Measurements from ENCODE around the gene EDIL3. TPM values are rescaled to one million over a fixed set of nuclear protein-coding genes. Genes with fewer than 3 reads are reported as not detected.

Gene EDIL3
- total RNA-seq, 2 experiments from 2014 or later, result not detected

DNA sequence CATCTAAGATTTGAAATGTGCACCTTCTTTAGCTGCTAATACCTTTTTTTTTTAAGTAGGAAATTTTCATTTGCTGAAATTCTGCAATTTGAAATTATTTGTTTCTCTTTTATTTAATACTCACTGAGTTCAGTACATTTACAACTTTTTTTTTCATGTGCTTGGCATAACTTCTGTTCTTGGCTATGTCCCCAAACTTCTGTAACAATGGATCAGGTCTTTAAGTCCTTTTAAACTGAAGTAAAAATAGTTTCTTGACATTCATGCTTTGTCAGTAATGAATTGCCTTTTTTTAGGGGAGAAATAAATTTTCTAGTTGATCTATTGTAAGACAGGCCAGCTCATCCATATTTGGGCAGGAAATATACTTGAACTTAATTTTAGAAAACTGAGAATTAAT, 41.5 kb downstream of the EDIL3 start:
- Histone ChIP-seq H3K4me2 (ENCODE audit: low read length) (no peak overlapping the region), H3K4me3 (ENCODE audit: low read depth, low read length, poor library complexity, severe bottlenecking) (no peak overlapping the region), H3K4me1 (ENCODE audit: insufficient read depth, low read length, poor library complexity, severe bottlenecking) (no peaks in the 10 kb centered on the region), H4K20me1 (ENCODE audit: insufficient read depth, low read length) (no peaks in the 10 kb centered on the region), H3K79me2 (ENCODE audit: insufficient read depth, low read depth, low read length) (no peaks in the 10 kb centered on the region), H3K36me3 (ENCODE audit: insufficient read depth, low read length) (no peaks in the 10 kb centered on the region), H2AFZ (ENCODE audit: low read length) (no peak overlapping the region), H3K27ac (ENCODE audit: low read depth, low read length, poor library complexity, severe bottlenecking) (no peak overlapping the region), H3K9me3 (ENCODE audit: low read length) (no peaks in the 10 kb centered on the region), H3K9me2 (ENCODE audit: insufficient read depth, low read length) (no peaks in the 10 kb centered on the region)
- TF ChIP-seq EZH2phosphoT487 (IDR thresholded peaks at IDR 0.05; ENCODE audit: borderline replicate concordance, low read depth, low read length), result no peak
- TF ChIP-seq, protein P1, sequence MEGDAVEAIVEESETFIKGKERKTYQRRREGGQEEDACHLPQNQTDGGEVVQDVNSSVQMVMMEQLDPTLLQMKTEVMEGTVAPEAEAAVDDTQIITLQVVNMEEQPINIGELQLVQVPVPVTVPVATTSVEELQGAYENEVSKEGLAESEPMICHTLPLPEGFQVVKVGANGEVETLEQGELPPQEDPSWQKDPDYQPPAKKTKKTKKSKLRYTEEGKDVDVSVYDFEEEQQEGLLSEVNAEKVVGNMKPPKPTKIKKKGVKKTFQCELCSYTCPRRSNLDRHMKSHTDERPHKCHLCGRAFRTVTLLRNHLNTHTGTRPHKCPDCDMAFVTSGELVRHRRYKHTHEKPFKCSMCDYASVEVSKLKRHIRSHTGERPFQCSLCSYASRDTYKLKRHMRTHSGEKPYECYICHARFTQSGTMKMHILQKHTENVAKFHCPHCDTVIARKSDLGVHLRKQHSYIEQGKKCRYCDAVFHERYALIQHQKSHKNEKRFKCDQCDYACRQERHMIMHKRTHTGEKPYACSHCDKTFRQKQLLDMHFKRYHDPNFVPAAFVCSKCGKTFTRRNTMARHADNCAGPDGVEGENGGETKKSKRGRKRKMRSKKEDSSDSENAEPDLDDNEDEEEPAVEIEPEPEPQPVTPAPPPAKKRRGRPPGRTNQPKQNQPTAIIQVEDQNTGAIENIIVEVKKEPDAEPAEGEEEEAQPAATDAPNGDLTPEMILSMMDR (conservative IDR thresholded peaks at IDR 0.05; ENCODE audit: low read length), result no peak
- intact Hi-C loops (cut with micrococcal nuclease; ENCODE audit: unreplicated experiment), result no loop called here
- DNase-seq (ENCODE audit: low spot score), result no peak
- ChIA-PET POLR2A (interaction anchor here (0.6 kb wide), 1 partner anchor 608 kb away, joined by 3 read pairs; no protein-coding TSS in a partner anchor), CTCF (ENCODE audit: unreplicated experiment) (no interaction called here)
- no TSS peak for BruUV-seq (replicated peaks)

DNA sequence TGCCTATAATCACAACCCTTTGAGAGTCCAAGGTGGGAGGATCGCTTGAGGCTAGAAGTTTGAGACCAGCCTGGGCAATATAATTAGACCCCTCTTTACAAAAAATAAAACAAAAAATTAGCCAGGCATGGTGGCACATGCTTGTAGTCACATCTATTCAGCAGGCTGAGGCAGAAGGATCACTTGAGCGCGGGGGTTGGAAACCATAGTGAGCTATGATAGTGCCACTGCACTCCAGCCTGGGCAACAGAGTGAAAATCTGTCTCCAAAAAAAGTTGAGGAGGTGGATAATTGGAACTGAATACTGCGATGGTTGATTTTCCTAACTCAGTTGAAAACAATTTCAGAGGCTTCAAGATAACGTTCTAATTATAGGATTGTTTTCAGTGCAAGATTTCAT, 52.6 kb downstream of the EDIL3 start:
- H3K79me2 ChIP-seq (ENCODE audit: insufficient read depth, low read depth, low read length), result no peaks in the 10 kb centered on the region
- no peaks in the 10 kb centered on the region for H3K9me2 ChIP-seq (ENCODE audit: insufficient read depth, low read length)
- no peaks in the 10 kb centered on the region for H3K4me1 ChIP-seq (ENCODE audit: insufficient read depth, low read length, poor library complexity, severe bottlenecking)
- ChIA-PET CTCF (ENCODE audit: unreplicated experiment) (no interaction called here), POLR2A (no interaction called here)
- BruUV-seq (replicated peaks), result no TSS peak
- H4K20me1 ChIP-seq (ENCODE audit: insufficient read depth, low read length), result no peaks in the 10 kb centered on the region
- H3K36me3 ChIP-seq (ENCODE audit: insufficient read depth, low read length), result no peaks in the 10 kb centered on the region
- TF ChIP-seq EZH2phosphoT487 (IDR thresholded peaks at IDR 0.05; ENCODE audit: borderline replicate concordance, low read depth, low read length), result no peak
- TF ChIP-seq, protein P1 (conservative IDR thresholded peaks at IDR 0.05; ENCODE audit: low read length), result no peak
- H3K4me2 ChIP-seq (ENCODE audit: low read length), result no peak overlapping the region
- no peak overlapping the region for H3K27ac ChIP-seq (ENCODE audit: low read depth, low read length, poor library complexity, severe bottlenecking)
- intact Hi-C loops (cut with micrococcal nuclease; ENCODE audit: unreplicated experiment), result no loop called here
- no peak overlapping the region for H3K4me3 ChIP-seq (ENCODE audit: low read depth, low read length, poor library complexity, severe bottlenecking)
- no peak overlapping the region for H2AFZ ChIP-seq (ENCODE audit: low read length)
- DNase-seq (ENCODE audit: low spot score), result no peak
- no peaks in the 10 kb centered on the region for H3K9me3 ChIP-seq (ENCODE audit: low read length)

DNA sequence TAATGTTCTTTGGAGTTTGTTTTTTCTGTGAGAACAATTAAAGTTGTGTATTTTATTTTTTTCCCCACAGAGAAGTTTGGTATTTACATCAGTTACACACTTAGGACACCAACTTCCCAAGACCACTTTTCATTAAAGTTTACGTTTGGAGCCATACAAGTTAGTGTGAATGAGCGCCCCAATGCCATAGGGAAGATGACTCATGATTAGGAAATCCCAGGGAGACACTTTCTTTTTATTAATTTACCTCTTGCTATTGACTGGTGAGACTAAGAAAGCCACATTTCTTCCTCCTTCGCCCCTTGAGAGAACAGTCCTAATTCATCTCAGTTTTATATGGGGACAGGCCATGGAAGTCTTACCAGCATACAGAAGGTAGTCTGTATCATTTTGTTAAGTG, 57.1 kb downstream of the EDIL3 start:
- BruUV-seq (replicated peaks), result no TSS peak
- no peak overlapping the region for H3K27ac ChIP-seq (ENCODE audit: low read depth, low read length, poor library complexity, severe bottlenecking)
- no peak overlapping the region for H3K4me2 ChIP-seq (ENCODE audit: low read length)
- POLR2A ChIA-PET, result no interaction called here
- no peaks in the 10 kb centered on the region for H3K79me2 ChIP-seq (ENCODE audit: insufficient read depth, low read depth, low read length)
- H2AFZ ChIP-seq (ENCODE audit: low read length), result no peak overlapping the region
- no peaks in the 10 kb centered on the region for H3K9me3 ChIP-seq (ENCODE audit: low read length)
- no peaks in the 10 kb centered on the region for H3K4me1 ChIP-seq (ENCODE audit: insufficient read depth, low read length, poor library complexity, severe bottlenecking)
- TF ChIP-seq, protein P1 (conservative IDR thresholded peaks at IDR 0.05; ENCODE audit: low read length), result no peak
- TF ChIP-seq EZH2phosphoT487 (IDR thresholded peaks at IDR 0.05; ENCODE audit: borderline replicate concordance, low read depth, low read length), result no peak
- no peak for DNase-seq (ENCODE audit: low spot score)
- intact Hi-C loops (cut with micrococcal nuclease; ENCODE audit: unreplicated experiment), result no loop called here
- H3K9me2 ChIP-seq (ENCODE audit: insufficient read depth, low read length), result no peaks in the 10 kb centered on the region
- H3K4me3 ChIP-seq (ENCODE audit: low read depth, low read length, poor library complexity, severe bottlenecking), result no peak overlapping the region
- no peaks in the 10 kb centered on the region for H3K36me3 ChIP-seq (ENCODE audit: insufficient read depth, low read length)
- no peaks in the 10 kb centered on the region for H4K20me1 ChIP-seq (ENCODE audit: insufficient read depth, low read length)
- CTCF ChIA-PET (ENCODE audit: unreplicated experiment), result no interaction called here
